Measurements from ENCODE around the gene GJA1. TPM values are rescaled to one million over a fixed set of nuclear protein-coding genes. Genes with fewer than 3 reads are reported as not detected.

Gene GJA1
- total and polyA plus RNA-seq, 2 of the 8 experiments (the other 6 are each of a cell fraction or from before 2014, with no cell fraction given), result 468 to 795 TPM

DNA sequence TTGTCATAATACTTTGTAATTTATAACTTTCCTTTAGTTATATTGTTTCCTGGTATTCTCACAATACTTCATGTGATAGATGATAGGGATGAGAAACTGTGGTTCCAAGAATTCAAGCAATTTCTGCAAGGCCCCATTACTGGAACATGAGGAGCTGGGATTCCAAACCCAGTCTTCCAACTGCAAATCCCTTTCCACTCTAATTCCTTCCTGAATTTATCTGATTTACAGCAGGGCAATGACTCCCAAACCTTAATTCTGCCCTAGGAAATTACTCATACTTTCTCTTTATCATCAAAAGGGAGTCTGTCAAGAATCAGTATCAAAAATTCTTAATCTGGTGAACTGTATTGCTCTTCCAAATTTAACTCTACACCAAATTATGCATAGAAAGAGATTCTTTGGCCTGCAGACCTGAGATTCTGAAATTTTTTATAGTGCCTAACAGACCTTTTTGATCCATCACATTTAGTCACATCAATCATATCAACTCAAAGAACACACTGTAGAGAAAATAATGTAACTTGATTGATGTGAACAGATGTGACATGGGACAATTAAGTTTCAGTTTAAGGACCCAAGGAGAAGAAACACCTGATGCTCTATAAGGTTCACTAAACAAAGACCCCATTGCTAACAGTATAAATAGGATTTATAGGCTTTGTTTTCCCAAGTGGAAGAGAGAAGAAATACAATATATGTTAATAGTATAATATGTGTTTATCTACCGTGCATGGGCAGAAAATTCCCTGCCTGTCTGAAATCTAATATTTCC is 41.5 kb upstream of the GJA1 start (continued):
- TF ChIP-seq GTF2F1 (IDR thresholded peaks at IDR 0.05; ENCODE audit: borderline replicate concordance, low read depth, low read length) (no peak), ZNF274 (IDR thresholded peaks at IDR 0.05; ENCODE audit: borderline replicate concordance, extremely low read depth, low read length) (no peak), KDM5A (IDR thresholded peaks at IDR 0.05; ENCODE audit: low read length) (no peak), RNF2 (IDR thresholded peaks at IDR 0.05; ENCODE audit: borderline replicate concordance, low read depth, low read length, missing control alignments, poor library complexity, severe bottlenecking) (no peak)
- TF ChIP-seq, protein P1, sequence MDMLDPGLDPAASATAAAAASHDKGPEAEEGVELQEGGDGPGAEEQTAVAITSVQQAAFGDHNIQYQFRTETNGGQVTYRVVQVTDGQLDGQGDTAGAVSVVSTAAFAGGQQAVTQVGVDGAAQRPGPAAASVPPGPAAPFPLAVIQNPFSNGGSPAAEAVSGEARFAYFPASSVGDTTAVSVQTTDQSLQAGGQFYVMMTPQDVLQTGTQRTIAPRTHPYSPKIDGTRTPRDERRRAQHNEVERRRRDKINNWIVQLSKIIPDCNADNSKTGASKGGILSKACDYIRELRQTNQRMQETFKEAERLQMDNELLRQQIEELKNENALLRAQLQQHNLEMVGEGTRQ (IDR thresholded peaks at IDR 0.05; ENCODE audit: low read length), result no peak
